T47D (cell line): ENCODE results near the gene FAF2.
A peak's percentile ranks its signal among the peaks of the same experiment; 100 is the strongest.
"Not testable (repeated sequence)": the region's sequence is repeated elsewhere in the genome, so short reads cannot be mapped to it uniquely, and the experiment has no call there.

Source experiments
- DNase-seq, 2 experiments: peaks; one replicate each; pipeline versions ENCODE4 v3.0.0 to v3.0.0-alpha.2; 2011 to 2012; ENCODE audit warnings: low read depth in 1 of 2, low spot score in 1 of 2
- JUND ChIP-seq: IDR thresholded peaks from 2 replicates; pipeline ENCODE4 v1.6.1; 2012; ENCODE audit warnings: low read depth
- in situ Hi-C: cut with HindIII; loops from 2 replicates; pipeline ENCODE4 v1.10.0; 2016; ENCODE audit warnings: low sequenced_read_pairs, low pct_unique_long_range_greater_than_20kb

FAF2 gene

DNA sequence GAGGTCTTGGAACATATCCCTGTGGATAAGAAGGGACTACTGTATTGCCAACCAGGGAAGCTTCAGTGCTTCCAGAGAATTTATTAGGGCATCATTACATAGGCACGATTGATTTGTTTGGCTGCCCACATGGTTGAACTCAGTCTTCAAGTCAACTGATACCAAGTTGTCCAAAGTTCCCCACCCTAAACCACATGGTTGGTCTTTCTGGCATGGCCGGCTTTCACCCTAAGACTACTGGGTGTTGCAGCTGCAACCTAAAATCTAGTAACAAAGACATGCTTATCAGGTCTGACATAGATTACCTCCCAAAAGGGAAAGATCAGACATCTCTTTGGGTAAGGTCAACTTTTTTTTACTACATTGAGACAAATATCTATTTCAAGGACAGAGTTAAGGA, 37.0 kb downstream of the FAF2 start:
- TF ChIP-seq JUND: no peak
- in situ Hi-C loops: no loop called here
- DNase-seq: no peak

DNA sequence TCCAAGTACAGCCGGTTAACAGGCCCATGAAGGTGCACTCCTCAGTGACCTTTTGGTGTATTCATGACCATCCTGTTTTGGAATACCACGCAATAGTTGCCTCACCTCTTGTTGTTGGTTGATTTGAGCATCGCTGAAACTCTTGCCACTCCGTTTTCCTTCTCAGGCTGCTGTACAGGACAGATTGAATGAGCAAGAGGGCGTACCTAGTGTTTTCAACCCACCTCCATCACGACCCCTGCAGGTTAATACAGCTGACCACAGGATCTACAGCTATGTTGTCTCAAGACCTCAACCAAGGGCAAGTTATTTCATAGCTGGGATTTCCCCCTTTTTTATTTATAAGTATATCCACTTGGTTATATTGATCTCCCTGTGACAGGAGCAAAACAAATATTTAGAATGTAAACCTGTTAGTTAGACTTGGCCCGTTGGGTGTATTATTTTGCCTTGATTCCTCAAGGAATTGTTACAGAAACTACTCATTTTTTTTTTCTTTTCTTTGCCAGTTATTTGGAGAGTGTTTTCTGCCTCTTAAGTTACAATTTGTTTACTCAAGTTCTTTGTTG, 38.1 kb downstream of the FAF2 start:
- DNase-seq: peak in 1 of 2 experiments; percentile 31
- TF ChIP-seq JUND: no peak
- in situ Hi-C loops: no loop called here

- in situ Hi-C loops, DNase-seq: not testable (repeated sequence)
Observed at GRCh38 chr5:176487160-176487559, 39.0 kb downstream of the FAF2 start.

- DNase-seq: no peak
- TF ChIP-seq JUND: no peak
- in situ Hi-C loops: no loop called here
Observed at GRCh38 chr5:176489077-176489476, 40.9 kb downstream of the FAF2 start.

DNA sequence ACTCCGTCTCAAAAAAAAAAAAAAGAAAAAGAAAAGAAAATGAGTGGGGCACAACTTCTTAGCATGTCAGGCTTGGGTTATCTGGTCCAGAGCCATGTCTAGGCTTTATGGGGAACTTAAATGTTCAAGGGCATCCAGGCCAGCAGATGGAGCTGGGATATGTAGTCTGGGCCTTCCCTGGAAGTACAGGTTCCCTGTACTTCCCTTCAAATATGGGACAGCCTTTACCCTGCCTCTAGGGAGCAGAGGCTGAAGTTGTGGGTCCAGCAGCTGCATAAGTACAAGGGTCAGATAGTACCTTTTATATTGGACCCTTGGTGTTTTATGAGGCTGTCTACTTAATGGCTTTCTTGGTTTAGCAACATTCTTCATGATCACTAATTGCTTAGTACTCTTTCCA, 42.1 kb downstream of the FAF2 start:
- no peak for TF ChIP-seq JUND
- DNase-seq: peak in 1 of 2 experiments; percentile 50
- in situ Hi-C loops: no loop called here

- TF ChIP-seq JUND: no peak
- DNase-seq: peak in 1 of 2 experiments; percentile 40
- in situ Hi-C loops: no loop called here
Observed at GRCh38 chr5:176491101-176491502, 42.9 kb downstream of the FAF2 start.

DNA sequence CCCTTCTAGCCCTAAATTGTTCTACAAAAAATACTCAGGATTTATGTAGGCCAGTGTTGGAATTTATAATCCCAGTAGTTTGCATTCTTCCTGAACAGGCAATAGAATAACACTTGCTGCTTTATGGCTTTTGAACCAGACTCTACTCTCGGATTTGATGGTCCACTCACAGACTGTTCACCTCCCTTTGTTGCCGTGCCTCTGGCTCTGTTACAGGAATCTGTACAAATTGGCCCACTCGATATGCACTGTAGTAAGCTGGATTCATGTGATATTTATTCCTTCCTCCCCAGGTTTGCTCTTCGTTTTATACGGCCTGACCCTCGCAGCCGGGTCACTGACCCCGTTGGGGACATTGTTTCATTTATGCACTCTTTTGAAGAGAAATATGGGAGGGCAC, 43.7 kb downstream of the FAF2 start:
- TF ChIP-seq JUND: no peak
- in situ Hi-C loops: no loop called here
- no peak for DNase-seq

GRCh38 chr5:176492431-176492830, 44.2 kb downstream of the FAF2 start:
- no peak for TF ChIP-seq JUND
- in situ Hi-C loops: no loop called here
- DNase-seq: no peak

- in situ Hi-C loops: no loop called here
- DNase-seq: no peak
Observed at GRCh38 chr5:176497852-176498251, 49.7 kb downstream of the FAF2 start.

GRCh38 chr5:176499273-176499672, 51.1 kb downstream of the FAF2 start:
- no peak for DNase-seq
- in situ Hi-C loops: no loop called here
- TF ChIP-seq JUND: no peak

More at GRCh38 chr5:176497852-176498251, 49.7 kb downstream of the FAF2 start:
- TF ChIP-seq JUND: no peak

GRCh38 chr5:176500511-176500910, 52.3 kb downstream of the FAF2 start:
- in situ Hi-C loops: no loop called here
- no peak for TF ChIP-seq JUND
- no peak for DNase-seq

DNA sequence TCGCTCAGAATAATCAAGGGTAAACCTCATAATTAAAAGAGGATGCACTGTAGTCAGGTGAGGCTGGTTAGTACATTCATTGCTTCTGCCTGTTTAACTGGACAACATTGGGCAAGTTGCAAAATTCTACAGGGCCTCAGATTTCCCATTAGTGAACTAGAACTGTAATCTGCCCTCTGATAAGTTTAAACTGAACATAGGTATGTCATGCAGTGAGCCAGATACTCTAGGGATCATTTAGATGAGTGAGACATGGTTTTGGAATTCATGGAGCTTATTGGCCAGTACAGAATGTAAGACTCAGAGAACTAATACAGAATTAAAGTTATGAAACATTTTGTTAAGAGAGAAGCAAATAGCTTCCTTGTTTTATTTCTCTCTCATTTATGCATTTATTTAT, 53.1 kb downstream of the FAF2 start:
- DNase-seq: no peak
- in situ Hi-C loops: no loop called here
- no peak for TF ChIP-seq JUND

- in situ Hi-C loops: no loop called here
- TF ChIP-seq JUND: no peak
- DNase-seq: no peak
Observed at GRCh38 chr5:176503496-176503895, 55.3 kb downstream of the FAF2 start.

DNA sequence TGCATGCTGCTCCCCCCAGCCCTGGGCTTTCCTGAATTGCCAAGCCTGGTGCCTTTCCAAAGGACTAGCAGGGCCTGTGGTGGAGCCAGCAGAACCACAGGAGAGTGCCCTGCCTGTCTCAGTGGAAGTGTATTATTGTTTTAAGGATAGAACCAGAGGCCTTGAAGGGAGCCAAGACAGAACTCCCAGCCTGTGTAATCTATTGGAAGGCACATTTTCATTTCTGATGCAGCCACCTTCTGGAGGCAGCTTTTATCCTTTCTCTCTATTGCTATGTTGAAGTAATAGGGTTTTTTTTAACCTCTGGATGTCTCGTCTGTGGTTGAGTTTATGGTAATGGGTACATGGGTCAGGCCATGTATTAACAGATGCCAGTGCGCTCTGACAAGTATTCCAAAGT, 59.7 kb downstream of the FAF2 start:
- in situ Hi-C loops: no loop called here
- no peak for DNase-seq
- TF ChIP-seq JUND: no peak
